Mesenchymal stem cell (in vitro differentiated cells and primary cell): ENCODE results near the gene FUBP3. TPM values are rescaled to one million over a fixed set of nuclear protein-coding genes. Genes with fewer than 3 reads are reported as not detected.

Experiments
- small RNA-seq: library from polyadenylated mRNA; stranded (forward); fragments of <200 nt; extraction: miRNeasy Mini kit (QIAGEN cat#:217004); gene quantifications from one replicate; pipeline ENCODE3, GENCODE V24; 2013; ENCODE audit warnings: low read depth

The FUBP3 gene

Small RNA genes lying within 50 kb of the gene (small RNA-seq; reads per million reads assigned to genes)
- not detected for gene MIR6856
